Measurements from ENCODE around the gene REV3L. TPM values are rescaled to one million over a fixed set of nuclear protein-coding genes. Genes with fewer than 3 reads are reported as not detected.

REV3L gene
- total and polyA plus RNA-seq, 4 donors: 3.8 to 17.7 (median 11.2) TPM

- TF ChIP-seq ATF3 (IDR thresholded peaks at IDR 0.05): no peak
- TF ChIP-seq JUND (IDR thresholded peaks at IDR 0.05): no peak
- no peak for TF ChIP-seq FOXA1 (IDR thresholded peaks at IDR 0.05)
- no peak for TF ChIP-seq CTCF (IDR thresholded peaks at IDR 0.05; ENCODE audit: low read depth, low read length, missing input control)
- TF ChIP-seq ZBTB33 (IDR thresholded peaks at IDR 0.05): no peak
- no peak for TF ChIP-seq RAD21 (IDR thresholded peaks at IDR 0.05)
- no peak for TF ChIP-seq REST (IDR thresholded peaks at IDR 0.05)
- no peak for TF ChIP-seq HNF4G (IDR thresholded peaks at IDR 0.05)
- no peak for TF ChIP-seq TAF1 (conservative IDR thresholded peaks at IDR 0.05)
- no peak for TF ChIP-seq YY1 (IDR thresholded peaks at IDR 0.05)
- no peak for TF ChIP-seq EGR1 (IDR thresholded peaks at IDR 0.05; ENCODE audit: low read depth in 2 of 2)
- no peaks in the 10 kb centered on the region for H3K27me3 ChIP-seq (ENCODE audit: control insufficient read depth in 4 of 4, insufficient read depth in 4 of 4, low read length in 3 of 4)
- no peaks in the 10 kb centered on the region for H3K36me3 ChIP-seq (ENCODE audit: control insufficient read depth in 4 of 4, insufficient read depth in 3 of 4, low read depth in 1 of 4, low read length in 3 of 4)
- DNase-seq (ENCODE audit: low spot score): no peak
- H3K9ac ChIP-seq (ENCODE audit: low read depth in 1 of 2, low read length in 2 of 2): no peak overlapping the region
- 85% methylated on average over 2 of the region's 2 CpGs for WGBS
- H3K4me3 ChIP-seq (ENCODE audit: low read depth in 1 of 3, low read length in 3 of 3): no peak overlapping the region
- no peaks in the 10 kb centered on the region for H3K4me1 ChIP-seq (ENCODE audit: control insufficient read depth in 4 of 4, insufficient read depth in 4 of 4, low read length in 3 of 4)
- no peak overlapping the region for H3K27ac ChIP-seq (ENCODE audit: low read depth in 1 of 2, low read length in 2 of 2)
- H3K9me3 ChIP-seq (ENCODE audit: control insufficient read depth in 4 of 4, low read length in 3 of 4): no peaks in the 10 kb centered on the region
Measured at GRCh38 chr6:111523484-111524167, 40.6 kb upstream of the REV3L start.

- no peaks in the 10 kb centered on the region for H3K4me1 ChIP-seq (ENCODE audit: control insufficient read depth in 4 of 4, insufficient read depth in 4 of 4, low read length in 3 of 4)
- H3K9ac ChIP-seq (ENCODE audit: low read depth in 1 of 2, low read length in 2 of 2): no peak overlapping the region
- WGBS: 80% methylated on average over 4 of the region's 4 CpGs
- H3K4me3 ChIP-seq (ENCODE audit: low read depth in 1 of 3, low read length in 3 of 3): no peak overlapping the region
- TF ChIP-seq HNF4A (conservative IDR thresholded peaks at IDR 0.05) (no peak), MAX (IDR thresholded peaks at IDR 0.05) (no peak), HNF4G (IDR thresholded peaks at IDR 0.05) (no peak), REST (IDR thresholded peaks at IDR 0.05) (no peak), NR2F2 (IDR thresholded peaks at IDR 0.05) (no peak), SP1 (IDR thresholded peaks at IDR 0.05) (no peak), ZBTB33 (IDR thresholded peaks at IDR 0.05) (no peak), JUND (IDR thresholded peaks at IDR 0.05) (no peak), YY1 (IDR thresholded peaks at IDR 0.05) (no peak), EGR1 (IDR thresholded peaks at IDR 0.05; ENCODE audit: low read depth in 2 of 2) (no peak), TAF1 (conservative IDR thresholded peaks at IDR 0.05) (no peak), RAD21 (IDR thresholded peaks at IDR 0.05) (no peak), RXRA (IDR thresholded peaks at IDR 0.05) (no peak)
- H3K27ac ChIP-seq (ENCODE audit: low read depth in 1 of 2, low read length in 2 of 2): no peak overlapping the region
- H3K9me3 ChIP-seq (ENCODE audit: control insufficient read depth in 4 of 4, low read length in 3 of 4): no peaks in the 10 kb centered on the region
- H3K27me3 ChIP-seq (ENCODE audit: control insufficient read depth in 4 of 4, insufficient read depth in 4 of 4, low read length in 3 of 4): no peaks in the 10 kb centered on the region
- DNase-seq (ENCODE audit: low spot score): no peak
- H3K36me3 ChIP-seq (ENCODE audit: control insufficient read depth in 4 of 4, insufficient read depth in 3 of 4, low read depth in 1 of 4, low read length in 3 of 4): no peaks in the 10 kb centered on the region
Measured at GRCh38 chr6:111522393-111523020, 39.5 kb upstream of the REV3L start.
